RPMI7951 (cell line): ENCODE measurements around the gene PRR5L. TPM values are rescaled to one million over a fixed set of nuclear protein-coding genes. Genes with fewer than 3 reads are reported as not detected.
"Not testable (repeated sequence)": the region's sequence is repeated elsewhere in the genome, so short reads cannot be mapped to it uniquely, and the experiment has no call there.

ENCODE experiments used
- DNase-seq: peaks from one replicate; pipeline ENCODE4 v3.0.0-alpha.2; 2012; ENCODE audit warnings: low read depth
- total RNA-seq: library from RNA; depleted of rRNA; stranded (reverse); fragments of >200 nt; shearing (Covaris generic); gene quantifications from 2 replicates; pipeline ENCODE4 v1.2.3, GENCODE V29; 2014

Gene PRR5L
- total RNA-seq, 1 experiment from 2014 or later = 23.2 TPM

DNA sequence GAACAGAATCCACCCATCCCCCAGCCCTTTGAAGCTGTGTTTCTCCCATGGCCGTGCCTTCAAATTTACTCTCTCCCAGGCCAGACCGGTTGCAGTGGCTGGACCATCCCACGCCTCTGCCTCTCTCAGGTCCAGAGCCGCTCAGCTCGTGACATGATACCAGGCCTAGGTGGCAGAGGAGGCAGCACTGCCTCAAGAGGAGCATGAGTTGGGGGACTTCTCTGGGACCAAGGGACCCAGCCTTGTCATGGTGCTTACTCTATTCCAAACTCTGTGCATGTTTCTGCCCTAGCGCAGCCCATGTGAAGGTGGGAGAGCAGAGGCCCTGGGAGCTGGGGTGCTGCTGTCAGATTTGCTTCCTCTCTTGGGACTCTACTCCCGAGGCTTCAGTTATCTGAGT, 163.0 kb downstream of the PRR5L start:
- DNase-seq = no peak

DNA sequence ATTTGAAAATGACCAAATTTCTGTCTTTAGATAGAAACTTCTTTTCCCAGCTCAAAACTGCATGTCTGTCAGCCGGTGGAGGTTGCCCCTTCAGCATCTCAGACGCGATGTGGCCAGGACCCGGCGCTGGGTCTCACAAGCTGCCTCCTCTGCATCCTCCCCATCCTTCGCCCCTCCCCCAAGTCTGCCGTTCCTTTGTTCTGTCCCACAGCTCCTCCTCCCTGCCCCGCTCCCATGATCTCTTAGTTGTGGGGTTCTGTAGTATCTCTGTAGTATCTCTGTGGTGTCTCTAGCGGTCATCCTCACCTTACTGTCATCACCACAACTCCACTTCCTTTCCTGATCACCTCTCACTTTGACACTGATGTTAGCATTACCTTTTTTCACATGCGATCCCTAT, 164.1 kb downstream of the PRR5L start:
- no peak for DNase-seq

DNA sequence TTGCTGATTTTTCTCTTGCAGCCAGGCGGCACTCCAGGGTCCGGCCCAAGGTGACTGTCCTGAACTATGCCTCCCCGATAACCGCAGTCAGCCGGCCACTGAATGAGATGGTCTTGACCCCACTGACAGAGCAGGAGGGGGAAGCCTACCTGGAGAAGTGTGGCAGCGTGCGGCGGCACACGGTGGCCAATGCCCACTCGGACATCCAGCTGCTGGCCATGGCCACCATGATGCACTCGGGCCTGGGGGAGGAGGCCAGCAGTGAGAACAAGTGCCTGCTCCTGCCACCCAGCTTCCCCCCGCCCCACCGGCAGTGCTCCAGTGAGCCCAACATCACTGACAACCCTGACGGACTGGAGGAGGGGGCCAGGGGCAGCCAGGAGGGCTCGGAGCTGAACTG, 166.2 kb downstream of the PRR5L start:
- no peak for DNase-seq

DNA sequence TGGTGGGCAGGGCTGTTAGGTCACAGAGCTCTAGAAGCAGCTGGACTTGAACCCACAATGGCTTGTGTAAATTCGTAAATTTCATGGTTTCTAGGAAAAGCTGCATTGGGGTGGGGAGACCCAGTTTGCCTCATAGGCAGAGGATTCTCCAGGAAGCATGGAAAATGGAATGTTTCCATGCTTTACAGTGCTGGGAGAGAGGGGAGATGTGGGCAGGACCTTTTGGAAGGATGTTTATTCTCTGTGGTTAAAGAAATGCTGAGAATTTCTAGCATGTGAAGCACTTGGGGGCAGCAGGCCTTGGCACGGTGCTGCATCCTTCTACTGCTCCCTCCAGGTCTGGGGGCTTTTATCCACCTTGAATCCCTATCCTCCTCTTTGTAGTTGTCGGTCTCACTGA, 167.7 kb downstream of the PRR5L start:
- peak; percentile 74 for DNase-seq

DNA sequence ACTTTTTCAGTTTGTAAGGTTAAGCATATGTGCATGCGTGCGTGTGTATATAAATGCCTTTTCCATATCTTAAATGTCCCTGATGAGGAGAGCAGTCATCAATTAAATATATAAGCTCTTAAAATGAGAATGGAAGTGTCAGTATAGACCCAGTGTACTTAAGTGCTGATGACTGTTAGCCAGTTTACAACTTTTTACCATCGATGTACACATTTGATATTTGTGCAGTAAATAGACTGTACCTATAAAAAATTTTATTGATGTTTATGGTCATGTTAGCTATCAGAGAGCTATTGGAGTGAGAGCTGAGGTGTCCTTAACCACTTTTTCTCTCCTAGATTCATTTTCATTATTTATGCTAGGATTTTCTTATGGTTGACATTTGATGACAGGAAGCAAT, 168.6 kb downstream of the PRR5L start:
- no peak for DNase-seq

DNA sequence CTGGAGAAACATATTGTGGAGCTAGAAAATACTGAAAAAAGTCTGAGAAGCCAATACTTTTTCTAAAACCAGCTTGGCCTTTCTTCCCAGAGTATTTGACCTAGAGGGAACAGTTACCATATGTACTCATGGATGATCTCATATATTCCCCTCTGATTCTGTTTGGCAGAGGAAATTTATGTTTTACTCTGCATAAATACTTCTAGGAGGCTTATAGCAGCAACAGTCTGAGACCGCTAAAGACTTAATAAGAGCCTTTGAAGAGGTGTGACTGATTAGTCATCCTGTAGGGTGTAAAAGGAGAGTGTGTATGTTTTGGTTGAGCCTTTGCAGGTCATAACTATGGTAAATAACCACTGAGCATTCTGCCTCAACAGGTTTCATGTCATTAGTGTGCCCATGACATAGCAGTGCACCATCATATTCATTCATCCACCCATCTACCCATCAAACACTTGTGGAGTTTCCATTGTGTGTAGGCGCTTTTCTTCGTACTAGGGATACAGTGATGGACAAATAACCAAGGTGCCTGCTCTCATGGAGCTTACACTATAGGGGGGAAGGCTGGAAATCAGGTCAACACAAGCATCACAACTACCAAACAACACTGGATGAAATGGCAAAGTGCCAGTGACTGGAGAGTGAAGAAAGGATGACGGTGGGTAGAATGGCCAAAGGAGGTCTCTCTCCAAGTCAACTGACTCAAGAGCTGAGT, 169.5 kb downstream of the PRR5L start:
- DNase-seq = no peak

DNA sequence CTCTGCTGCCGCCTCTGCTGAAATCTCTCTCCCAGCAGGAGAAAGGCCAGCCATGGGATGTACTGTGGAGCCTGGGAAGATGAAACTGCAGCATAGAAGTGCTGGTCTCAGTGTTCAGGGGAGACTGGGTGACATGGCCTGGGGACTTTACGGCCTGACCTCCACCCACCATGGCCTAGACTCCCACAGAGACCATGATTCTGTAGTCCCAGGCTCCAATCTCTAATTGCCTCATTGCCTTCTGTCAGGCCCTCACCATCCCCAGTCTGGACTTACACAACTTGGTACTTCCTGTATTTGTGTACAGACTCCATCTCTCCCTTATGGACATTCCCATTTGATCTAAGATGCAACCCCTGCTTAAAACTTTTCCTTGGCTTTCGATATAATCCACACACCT, 170.9 kb downstream of the PRR5L start:
- no peak for DNase-seq

DNA sequence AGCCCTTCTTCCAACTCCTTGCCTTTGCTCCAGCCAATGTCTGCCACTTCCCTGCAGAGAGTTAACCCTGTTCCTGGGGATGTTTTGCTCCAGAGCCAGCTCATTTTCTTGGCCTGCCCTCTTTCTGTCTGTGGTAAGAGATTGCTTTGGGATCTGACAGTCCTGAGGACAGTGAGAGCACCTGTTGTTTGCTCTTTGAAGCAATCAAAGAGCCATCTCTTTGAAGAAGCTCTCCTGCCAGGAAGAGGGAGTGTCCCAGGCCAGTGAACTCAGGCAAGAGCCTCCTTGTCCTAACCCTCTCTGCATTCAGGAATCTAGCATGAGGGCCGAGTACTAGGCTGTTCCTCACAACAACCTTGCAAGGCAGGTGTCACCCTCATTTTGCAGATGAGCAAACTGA, 171.8 kb downstream of the PRR5L start:
- no peak for DNase-seq

DNA sequence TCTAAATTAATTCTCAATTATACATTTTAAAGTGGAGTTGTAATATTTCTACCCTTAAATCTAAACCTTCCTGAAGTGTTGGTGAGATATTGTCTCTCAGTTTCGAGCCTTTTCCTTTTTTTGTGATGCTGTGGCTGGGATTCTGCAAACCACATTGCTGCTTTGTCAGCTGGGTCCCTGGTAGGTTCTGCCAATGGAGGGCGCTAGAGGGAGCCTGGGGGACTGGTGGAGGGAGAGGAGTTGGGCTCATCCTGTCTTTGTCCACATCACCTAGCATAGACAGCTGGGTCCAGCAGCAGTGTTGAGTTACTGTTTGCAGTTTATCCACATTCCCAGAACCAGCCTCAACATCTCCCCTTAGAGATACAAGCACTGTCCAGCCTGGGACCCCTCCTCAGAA, 173.0 kb downstream of the PRR5L start:
- peak; percentile 23 for DNase-seq

DNA sequence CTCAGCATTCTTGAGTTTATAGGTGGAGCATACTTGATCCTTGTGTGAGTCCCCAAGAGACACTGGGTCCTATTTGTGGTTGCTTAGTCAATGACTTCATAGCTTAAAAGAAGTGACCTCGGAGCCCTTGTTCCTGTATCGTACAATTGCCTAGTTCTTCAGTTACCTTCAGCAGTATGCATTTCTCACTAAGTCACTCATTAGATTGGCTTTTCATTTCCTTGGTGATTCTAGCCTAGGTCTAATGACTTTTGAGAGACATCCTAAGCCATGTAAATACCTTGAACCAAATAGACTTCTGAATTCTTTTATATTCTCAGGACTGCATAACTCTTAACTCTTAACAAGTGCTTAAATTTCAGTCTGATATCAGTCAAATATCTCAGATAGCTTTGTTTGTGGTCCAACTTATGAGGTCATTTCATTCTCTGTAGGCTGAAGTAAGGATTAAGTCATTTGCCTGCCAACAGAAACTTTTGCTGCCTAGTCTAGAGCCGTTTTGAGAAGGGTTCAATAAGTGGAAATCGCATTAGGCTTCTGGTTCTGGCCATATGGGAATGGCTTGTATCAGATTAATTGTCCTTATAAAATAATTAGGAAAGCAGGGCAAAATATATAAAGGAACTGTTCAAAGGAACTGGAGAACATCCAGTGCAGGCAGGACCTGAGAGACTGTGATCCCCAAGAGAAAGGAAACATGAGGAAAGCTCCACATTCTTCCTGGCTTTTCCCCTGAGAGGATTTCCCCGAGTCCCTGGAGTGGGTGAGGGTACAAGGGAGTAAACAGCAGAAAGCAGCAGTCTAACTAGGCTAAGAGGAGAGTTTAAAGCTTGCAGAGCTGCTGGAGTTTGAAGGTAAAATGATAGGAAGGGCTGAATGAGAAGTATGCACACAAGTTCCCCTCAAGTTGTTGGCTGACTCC, 174.1 kb downstream of the PRR5L start:
- peak; percentile 62 for DNase-seq

DNA sequence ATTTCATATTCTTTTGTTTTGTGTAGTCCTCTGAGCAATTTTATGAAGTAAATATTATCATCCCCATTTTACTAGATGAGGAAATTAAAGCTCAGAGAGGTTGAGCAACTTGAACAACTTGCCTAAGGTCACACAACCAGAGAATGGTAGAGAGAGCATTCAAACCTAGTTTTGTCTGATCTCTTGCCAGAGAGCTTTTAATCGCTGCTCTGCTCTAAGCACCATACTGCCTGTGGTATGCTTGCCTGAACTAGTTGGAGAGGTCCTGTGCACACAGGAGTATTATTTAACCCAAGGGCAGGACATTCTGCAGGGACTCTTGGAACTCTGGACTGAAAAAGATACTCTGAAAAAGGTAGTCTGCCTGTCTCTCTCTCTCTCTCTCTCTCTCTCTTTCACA, 175.5 kb downstream of the PRR5L start:
- peak; percentile 60 for DNase-seq

DNA sequence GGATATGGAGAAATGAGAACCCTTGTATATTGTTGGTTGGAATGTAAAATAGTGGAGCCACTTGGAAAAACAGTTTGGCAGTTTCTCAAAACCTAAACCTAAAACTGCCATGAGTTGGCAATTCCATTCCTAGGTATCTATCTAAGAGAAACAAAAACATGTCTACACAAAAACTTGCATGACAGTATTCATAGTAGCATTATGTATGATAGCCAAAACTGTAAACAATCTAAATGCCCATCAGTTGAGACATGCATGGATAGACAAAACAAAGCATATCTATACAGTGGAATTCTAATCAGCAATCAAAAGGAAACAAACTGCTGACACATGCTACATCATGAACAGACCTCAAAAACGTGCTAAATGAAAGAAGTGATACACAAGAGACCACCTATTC, 179.1 kb downstream of the PRR5L start:
- no peak for DNase-seq

DNA sequence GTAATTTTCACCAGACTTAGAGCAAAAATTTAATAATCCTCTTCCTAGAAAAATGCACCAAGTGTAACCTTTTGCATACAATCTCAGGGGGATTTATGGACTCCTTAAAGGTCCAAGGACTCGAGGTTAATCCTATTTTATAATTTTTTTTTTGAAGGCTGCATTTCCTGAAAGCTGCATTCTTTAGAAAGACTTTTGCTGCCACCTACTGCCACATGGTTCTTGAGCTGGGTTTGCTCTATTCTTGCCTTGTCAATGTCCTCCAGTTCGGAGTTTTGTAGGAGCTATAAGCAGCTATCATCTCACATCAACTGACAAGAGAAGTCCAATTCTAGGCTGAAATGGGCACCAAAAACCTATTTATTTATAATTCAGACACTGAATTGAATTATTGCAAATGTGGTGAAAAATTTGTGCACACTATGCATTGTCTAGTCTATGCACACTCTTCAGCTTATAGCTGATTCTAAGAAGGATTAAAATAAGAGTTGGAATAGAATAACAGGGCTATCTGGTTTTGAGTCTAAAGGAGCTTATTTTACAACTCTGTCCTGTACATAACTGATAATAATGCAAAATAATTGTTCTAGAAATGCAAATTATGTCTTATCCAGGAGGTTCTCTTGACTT, 182.7 kb downstream of the PRR5L start:
- peak; percentile 58 for DNase-seq

DNA sequence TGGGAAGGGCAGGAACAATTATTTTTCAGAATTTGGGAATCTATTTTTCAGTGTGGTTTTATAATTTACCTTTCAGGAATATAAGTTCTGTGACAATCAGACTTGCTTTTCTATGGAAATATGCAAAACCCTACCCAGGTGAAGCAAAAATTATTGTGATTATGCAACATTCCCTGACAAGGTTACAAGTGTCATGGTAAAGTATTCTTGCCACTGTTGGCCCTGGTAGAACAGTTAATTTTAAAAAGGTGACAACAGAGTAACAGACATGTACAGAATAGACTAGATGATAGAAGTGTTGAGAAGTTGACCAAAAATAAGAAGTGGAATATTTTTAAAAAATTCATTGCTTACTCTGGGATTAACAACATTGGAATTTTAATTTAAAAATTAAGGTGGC, 184.7 kb downstream of the PRR5L start:
- DNase-seq = no peak

DNA sequence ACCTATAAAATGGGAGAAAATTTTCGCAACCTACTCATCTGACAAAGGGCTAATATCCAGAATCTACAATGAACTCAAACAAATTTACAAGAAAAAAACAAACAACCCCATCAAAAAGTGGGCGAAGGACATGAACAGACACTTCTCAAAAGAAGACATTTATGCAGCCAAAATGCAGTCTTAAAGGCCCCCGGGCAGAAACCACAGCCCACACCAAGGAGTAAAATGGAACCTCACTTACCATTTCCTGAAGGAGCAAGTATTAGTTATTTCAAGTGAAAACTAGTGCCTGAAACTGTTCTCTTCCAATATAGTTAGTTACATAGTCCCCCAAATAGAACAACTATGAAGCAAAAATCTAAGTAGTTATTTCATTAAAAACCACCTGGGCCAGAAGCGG, 187.0 kb downstream of the PRR5L start:
- not testable (repeated sequence) for DNase-seq

DNA sequence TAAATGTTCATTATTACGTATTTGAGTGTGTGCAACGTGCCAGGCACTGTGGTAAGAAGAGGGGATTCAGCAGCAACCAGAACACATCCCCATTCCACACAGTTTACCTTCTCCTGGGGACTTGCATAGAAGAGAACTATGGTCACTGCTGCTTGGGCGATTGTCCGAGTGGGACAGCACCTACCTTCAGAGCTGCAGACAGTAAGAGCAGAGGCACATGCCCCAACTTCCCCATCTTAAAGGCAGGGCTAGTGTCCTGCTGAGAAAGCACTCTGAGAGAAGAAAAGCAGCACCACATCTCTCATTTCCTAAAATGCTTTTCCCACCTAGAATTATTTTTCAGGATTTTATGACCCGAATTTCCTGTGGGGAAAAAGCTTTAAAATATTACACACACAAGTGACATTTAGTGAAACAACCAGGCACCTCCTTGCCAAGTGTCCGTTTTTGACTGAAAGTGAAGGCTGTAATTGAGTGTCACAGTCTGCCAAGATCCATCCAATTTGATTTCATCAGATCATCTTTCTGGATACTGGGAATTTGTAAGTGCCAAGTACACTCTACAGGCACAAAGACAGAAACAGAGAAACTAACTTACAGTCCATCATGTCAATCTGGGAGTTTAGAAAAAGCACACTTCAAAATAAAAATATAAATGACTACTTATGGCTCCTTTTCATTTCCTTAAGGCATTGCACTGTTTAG, 189.4 kb downstream of the PRR5L start:
- no peak for DNase-seq

DNA sequence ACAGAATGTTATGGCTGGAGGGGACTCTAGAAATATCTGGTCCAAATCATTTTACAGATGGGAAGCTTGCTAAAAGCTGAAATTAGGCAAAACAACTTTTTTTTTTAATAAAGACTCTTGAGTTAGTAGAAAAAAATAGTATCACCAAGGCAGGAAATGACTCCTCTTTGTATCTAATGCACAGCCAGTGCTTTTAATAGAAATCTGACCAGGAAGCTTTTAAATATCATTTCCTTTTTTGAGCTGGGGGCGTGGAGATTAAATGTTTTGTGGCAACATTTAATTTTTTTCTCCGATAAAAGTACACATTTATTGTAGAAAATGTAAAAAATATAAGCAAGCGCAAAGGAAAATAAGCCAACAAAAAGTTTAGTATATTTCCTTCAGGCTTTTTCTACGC, 191.5 kb downstream of the PRR5L start:
- DNase-seq = no peak

DNA sequence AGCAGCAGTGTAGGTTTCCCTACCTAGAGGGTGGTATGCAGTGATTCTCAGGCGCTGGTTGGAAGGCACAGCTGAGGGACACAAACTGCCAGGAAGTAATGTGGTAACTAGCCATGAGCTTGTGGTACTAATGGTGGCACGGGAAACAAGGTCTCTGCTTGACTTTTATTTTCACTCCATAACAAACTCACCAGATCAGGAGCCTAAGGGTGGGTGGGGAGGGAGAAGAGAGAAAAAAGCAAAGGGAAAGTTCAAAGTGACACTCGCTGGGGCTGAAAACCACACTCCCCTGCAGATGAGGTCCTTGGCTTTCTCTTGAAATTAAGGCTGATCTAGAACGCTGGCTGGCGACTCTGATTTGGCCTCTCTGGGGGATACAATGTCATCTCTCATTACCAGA, 192.0 kb downstream of the PRR5L start:
- no peak for DNase-seq

DNA sequence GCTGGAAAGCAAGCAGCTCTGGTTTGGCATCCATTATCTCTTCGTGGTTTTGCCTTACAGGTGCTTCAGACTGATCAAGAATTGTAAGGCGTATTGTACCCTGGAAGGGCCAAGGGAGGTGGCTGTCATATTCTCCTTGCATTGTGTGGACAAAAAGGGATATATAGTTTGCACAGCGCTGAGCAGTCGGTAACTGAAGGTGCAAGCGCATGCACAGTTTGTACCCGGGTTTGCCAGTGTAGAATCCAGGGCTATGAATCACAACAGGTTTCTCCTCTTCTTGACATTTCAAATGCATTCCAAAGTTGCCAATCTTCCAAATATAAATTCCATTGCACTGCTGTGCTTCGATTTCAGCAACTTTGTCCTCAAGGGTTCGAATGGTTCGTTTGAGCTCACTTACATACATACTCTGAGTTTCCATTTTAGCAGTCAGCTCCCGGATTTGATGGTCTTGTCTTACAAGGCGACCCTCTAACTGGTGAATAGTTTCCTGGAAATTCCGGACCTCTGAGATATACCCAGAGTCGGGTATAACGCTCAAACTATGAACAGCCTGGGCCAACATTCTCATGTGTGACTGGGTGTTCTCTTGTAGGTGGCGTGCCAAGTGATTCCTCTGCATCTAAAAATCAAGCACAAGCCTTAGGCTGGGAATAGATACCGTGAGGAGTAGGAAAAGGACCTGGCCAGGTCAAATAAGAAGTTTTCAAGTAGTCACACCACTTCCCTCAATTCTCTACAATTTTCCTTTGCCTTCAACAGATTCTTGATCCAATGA, 194.1 kb downstream of the PRR5L start:
- DNase-seq = no peak

DNA sequence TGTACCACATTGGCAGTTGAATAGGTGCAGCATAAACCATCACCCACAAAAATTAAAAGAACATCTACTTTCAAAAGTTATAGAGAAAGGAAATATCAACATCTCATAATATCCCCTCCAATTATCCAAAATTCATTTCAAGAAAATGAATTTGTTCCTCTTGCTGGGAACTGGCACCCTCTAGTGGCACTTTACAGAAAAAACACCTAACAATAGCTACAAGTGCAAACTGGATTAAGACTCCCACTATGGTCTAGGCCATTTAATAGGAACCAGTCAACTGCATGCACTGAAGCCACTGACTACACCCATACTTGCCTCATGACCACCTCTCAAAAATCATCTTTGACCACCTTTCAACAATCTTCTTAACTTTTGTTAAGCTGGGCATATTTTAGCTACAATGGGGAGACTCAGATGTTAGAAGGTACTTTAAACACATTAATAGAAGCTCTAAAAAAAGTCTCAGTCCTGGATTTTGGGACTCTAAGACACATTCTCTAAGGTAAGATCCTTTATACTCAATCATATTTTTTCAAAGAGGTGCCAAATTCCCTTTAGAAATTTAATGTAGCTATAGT, 196.7 kb downstream of the PRR5L start:
- peak; percentile 39 for DNase-seq

DNA sequence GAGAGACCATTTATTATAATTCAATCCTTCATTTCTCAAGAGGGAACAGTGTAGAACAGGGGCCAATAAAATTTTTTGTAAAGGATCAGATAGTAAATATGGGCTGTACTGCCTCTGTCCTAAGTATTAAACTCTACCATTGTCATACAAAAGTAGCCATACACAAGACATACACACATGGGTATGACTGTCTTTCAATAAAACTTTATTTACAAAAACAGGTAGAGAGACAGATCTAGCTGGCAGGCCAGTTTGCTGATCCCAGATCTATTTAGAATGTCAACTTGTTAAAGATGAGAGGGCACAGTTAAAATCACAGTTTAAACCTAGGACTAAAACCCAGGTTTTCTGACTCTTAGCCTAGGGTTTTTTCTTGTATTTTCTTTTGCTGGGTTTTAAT, 197.2 kb downstream of the PRR5L start:
- no peak for DNase-seq
